Measurements from ENCODE around the gene LRRD1.

- TF ChIP-seq CTCF (IDR thresholded peaks at IDR 0.05; ENCODE audit: borderline replicate concordance, extremely low read depth, low read length, poor library complexity, severe bottlenecking), result no peak
- no peak for TF ChIP-seq EZH2 (IDR thresholded peaks at IDR 0.05; ENCODE audit: borderline replicate concordance, low read depth, low read length, severe bottlenecking)
Observed at GRCh38 chr7:92155108-92155739, 23.7 kb downstream of the LRRD1 start.

All from DND-41 (cell line).